T-helper 9 cell (primary cell): ENCODE data around the gene ZNF513.
A peak's percentile ranks its signal among the peaks of the same experiment; 100 is the strongest.
"Not testable (repeated sequence)": the region's sequence is repeated elsewhere in the genome, so short reads cannot be mapped to it uniquely, and the experiment has no call there.

Source experiments
- DNase-seq: peaks from one replicate; pipeline ENCODE4 v3.0.0-alpha.2; 2020
- total RNA-seq, 2 donors: gene quantifications; one replicate each; lab custom pipeline; 2026; lab: John Stamatoyannopoulos, UW

The ZNF513 gene, protein sequence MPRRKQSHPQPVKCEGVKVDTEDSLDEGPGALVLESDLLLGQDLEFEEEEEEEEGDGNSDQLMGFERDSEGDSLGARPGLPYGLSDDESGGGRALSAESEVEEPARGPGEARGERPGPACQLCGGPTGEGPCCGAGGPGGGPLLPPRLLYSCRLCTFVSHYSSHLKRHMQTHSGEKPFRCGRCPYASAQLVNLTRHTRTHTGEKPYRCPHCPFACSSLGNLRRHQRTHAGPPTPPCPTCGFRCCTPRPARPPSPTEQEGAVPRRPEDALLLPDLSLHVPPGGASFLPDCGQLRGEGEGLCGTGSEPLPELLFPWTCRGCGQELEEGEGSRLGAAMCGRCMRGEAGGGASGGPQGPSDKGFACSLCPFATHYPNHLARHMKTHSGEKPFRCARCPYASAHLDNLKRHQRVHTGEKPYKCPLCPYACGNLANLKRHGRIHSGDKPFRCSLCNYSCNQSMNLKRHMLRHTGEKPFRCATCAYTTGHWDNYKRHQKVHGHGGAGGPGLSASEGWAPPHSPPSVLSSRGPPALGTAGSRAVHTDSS
- 25.8 to 35.3 reads per million in 2 donors for total RNA-seq

- DNase-seq, result peak; percentile 80
These were observed at the start of gene ZNF513 for GRCh38 chr2:27380626-27381545. Gene ZNF513 (minus strand): TSS chr2:27380734. CDS start chr2:27380526, 208 bp downstream.

DNA sequence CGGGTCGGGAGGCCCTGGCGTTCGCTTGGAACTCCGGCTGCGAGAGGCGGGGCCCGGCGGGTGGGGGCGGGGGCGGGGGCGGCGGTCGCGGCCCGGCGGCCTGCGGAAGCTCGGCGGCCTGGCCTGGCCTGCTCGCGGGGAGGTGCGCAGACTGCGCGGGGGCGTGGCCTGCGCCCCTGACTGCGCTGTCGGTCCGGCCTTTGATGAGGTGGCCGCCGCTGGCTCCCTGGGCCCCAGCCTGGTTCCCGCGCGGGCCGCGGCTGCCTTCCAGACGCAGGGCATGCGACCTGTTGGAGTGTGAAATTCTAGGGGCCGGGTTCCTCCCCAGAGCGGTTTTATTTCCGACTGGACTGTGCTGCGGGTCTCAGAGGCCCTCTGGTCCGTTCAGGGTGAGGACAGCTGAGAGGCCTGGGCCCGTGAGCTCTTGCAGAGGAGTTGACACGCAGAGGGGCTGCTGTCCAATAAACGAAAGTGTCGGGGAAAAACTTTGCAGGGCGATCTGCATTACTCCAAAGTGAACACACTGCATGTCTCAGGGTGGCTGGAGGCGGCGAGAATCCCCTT is 48.5 kb upstream of the ZNF513 start:
- peak; percentile 52 for DNase-seq

GRCh38 chr2:27428213-27428977 is 47.9 kb upstream of the ZNF513 start, which contains the start of gene NRBP1:
Gene NRBP1 (plus strand): TSS chr2:27428631. CDS start chr2:27433274, 4,643 bp downstream.
- DNase-seq, result peak; percentile 86

DNA sequence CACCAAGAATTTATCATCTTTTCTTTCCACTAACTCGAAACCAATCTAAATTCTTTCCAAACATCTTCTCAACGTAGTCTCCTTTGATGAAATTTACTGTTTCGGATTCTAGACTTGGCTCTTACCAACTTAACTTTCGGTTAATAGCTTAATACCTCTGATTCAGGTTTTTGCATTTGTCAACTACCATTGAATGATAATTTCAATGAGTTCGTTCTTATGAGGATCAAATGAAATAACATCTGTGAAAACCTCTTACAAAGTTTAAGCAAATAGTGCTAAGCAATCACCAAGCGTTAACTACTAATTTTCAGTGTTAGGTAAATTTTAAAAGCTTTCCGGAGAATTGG is 47.3 kb upstream of the ZNF513 start:
- DNase-seq, result no peak

DNA sequence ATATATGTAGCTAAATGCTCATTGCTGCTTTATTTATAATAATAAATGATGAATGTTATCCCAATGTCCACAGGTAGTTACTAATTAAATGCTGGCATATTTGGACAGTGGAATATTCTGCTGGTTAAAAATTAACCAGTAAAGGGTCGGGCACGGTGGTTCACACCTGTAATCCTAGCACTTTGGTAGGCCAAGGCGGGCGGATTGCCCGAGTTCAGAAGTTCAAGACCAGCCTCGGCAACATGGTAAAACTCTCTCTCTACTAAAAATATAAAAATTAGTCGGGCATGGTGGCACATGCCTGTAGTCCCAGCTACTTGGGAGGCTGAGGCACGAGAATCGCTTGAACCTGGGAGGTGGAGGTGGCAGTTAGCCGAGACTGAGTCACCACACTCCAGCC is 44.5 kb upstream of the ZNF513 start:
- DNase-seq, result not testable (repeated sequence)

- DNase-seq, result no peak
These were observed 42.4 kb upstream of the ZNF513 start for GRCh38 chr2:27422958-27423357.

GRCh38 chr2:27421660-27422250 is 41.2 kb upstream of the ZNF513 start:
- no peak for DNase-seq

GRCh38 chr2:27420996-27421395 is 40.5 kb upstream of the ZNF513 start:
- DNase-seq, result no peak

GRCh38 chr2:27416151-27416550 is 35.6 kb upstream of the ZNF513 start:
- DNase-seq, result no peak

- DNase-seq, result no peak
These were observed 32.1 kb upstream of the ZNF513 start for GRCh38 chr2:27412419-27413152.

- DNase-seq, result peak; percentile 96
These were observed 29.0 kb upstream of the ZNF513 start, which contains the start of gene PPM1G for GRCh38 chr2:27409321-27410073. Gene PPM1G (minus strand): TSS chr2:27409591. CDS start chr2:27409422, 169 bp downstream.

GRCh38 chr2:27408601-27409320 is 28.2 kb upstream of the ZNF513 start:
- no peak for DNase-seq

GRCh38 chr2:27407798-27408491 is 27.4 kb upstream of the ZNF513 start:
- DNase-seq, result no peak

- DNase-seq, result no peak
These were observed 20.0 kb upstream of the ZNF513 start for GRCh38 chr2:27400348-27401135.

DNA sequence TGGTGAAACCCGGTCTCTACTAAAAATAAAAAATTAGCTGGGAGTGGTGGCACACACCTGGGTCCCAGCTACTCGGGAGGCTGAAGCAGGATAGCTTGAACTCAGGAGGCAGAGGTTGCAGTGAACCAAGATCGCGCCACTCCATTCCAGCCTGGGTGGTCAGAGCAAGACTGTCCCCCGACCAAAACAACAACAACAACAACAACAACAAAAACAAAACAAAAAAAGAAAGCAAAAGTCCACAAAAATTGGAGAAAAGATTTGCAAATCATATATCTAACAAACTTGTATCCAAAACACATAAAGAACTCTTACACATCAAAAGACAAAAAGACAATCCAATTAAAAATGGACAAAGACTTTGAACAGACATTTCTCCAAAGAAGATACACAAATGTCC is 18.4 kb upstream of the ZNF513 start:
- DNase-seq, result no peak

DNA sequence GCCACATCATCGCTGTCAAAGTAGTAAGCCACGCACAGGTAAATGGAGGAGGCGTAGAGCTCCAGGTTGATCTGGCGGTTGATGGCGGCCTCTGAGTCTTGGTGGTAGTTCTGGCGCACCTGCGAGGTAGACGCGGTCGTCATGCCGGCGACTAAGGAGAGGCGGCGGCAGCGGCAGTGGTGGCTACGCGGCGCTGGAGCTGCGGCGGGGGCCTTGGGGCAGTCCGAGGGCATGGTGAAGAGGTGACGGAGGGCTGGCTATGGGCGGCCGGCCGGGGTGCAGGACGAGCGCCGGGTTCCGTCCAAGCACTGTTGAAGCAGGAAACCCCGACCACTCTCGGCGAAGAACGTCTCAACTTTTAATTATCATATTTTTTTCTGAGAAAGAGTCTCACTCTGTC is 12.7 kb upstream of the ZNF513 start:
- DNase-seq, result no peak

DNA sequence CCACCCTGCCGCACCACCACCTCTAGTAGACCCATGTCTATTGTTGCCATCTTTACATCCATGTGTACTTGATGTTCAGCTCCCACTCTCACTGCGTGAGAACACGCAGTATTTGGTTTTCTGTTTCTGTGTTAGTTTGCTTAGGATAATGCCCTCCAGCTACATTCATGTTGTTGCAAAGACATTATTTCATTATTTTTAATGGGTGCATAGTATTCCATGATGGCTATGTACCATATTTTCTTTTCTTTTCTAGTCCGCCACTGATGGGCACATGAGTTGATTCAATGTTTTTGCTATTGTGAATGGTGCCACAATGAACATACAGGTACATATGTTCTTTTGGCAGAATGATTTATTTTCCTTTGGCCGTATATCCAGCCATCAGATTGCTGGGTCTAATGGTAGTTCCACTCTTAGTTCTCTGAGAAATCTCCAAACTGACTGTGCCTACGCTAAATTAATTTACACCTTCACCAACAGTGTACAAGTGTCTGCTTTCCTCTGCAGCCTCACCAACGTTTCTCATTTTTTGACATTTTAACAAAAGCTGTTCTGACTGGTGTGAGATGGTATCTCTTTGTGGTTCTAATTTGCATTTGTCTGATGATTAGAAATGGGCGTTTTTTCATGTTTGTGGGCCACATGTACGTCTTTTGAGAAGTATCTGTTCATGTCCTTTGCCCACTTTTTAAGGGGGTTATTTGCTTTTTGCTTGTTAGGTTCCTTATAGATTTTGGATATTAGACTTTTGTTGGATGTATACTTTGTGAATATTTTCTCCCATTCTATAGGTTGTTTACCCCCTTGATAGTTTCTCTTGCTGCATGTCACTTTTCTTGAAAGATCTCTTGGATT is 10.5 kb upstream of the ZNF513 start:
- DNase-seq, result no peak
